ENCODE measurements around the gene PCDHA1.

The PCDHA1 gene

GRCh38 chr5:140996060-140996459 lies 210.1 kb downstream of the PCDHA1 start:
- H3K9me3 Mint-ChIP-seq: no peaks in the 10 kb centered on the region

GRCh38 chr5:140998921-140999410 lies 213.0 kb downstream of the PCDHA1 start:
- Mint-ChIP-seq H3K4me3 (no peak overlapping the region), H3K27me3 (peaks cover 11% of the 10 kb centered on the region)

More at GRCh38 chr5:140996060-140996459, 210.1 kb downstream of the PCDHA1 start:
- H3K4me1 Mint-ChIP-seq: no peaks in the 10 kb centered on the region
- peaks cover 7% of the 10 kb centered on the region for H3K27me3 Mint-ChIP-seq
- no peak for DNase-seq (ENCODE audit: low spot score in 2 of 2)
- H3K4me3 Mint-ChIP-seq: no peak overlapping the region
- no peak for ATAC-seq (ENCODE audit: low read depth)
- H3K36me3 Mint-ChIP-seq: no peaks in the 10 kb centered on the region
- H3K27ac Mint-ChIP-seq: no peak overlapping the region

GRCh38 chr5:141001446-141001843 lies 215.5 kb downstream of the PCDHA1 start:
- Mint-ChIP-seq H3K27me3 (peaks cover 12% of the 10 kb centered on the region), H3K27ac (no peak overlapping the region), H3K4me3 (no peak overlapping the region), H3K4me1 (peaks cover 4% of the 10 kb centered on the region), H3K9me3 (peaks cover 1% of the 10 kb centered on the region), H3K36me3 (no peaks in the 10 kb centered on the region)
- DNase-seq (ENCODE audit: low spot score in 2 of 2) (no peak), ATAC-seq (ENCODE audit: low read depth) (no peak)

More at GRCh38 chr5:140998921-140999410, 213.0 kb downstream of the PCDHA1 start:
- no peaks in the 10 kb centered on the region for H3K9me3 Mint-ChIP-seq
- no peak for DNase-seq (ENCODE audit: low spot score in 2 of 2)
- no peaks in the 10 kb centered on the region for H3K36me3 Mint-ChIP-seq
- no peak overlapping the region for H3K27ac Mint-ChIP-seq
- ATAC-seq (ENCODE audit: low read depth): no peak
- H3K4me1 Mint-ChIP-seq: peaks cover 4% of the 10 kb centered on the region

- Mint-ChIP-seq H3K9me3 (peaks cover 2% of the 10 kb centered on the region), H3K4me3 (no peak overlapping the region), H3K27ac (no peak overlapping the region), H3K36me3 (no peaks in the 10 kb centered on the region), H3K27me3 (peaks cover 13% of the 10 kb centered on the region), H3K4me1 (peaks cover 4% of the 10 kb centered on the region)
- ATAC-seq (ENCODE audit: low read depth) (no peak), DNase-seq (ENCODE audit: low spot score in 2 of 2) (no peak)
These were observed 216.1 kb downstream of the PCDHA1 start for GRCh38 chr5:141001844-141002604.

GRCh38 chr5:141002605-141002965 lies 216.6 kb downstream of the PCDHA1 start:
- Mint-ChIP-seq H3K9me3 (peaks cover 2% of the 10 kb centered on the region), H3K27ac (no peak overlapping the region), H3K4me3 (no peak overlapping the region), H3K27me3 (peaks cover 13% of the 10 kb centered on the region), H3K4me1 (peaks cover 4% of the 10 kb centered on the region), H3K36me3 (no peaks in the 10 kb centered on the region)
- ATAC-seq (ENCODE audit: low read depth) (no peak), DNase-seq (ENCODE audit: low spot score in 2 of 2) (no peak)

GRCh38 chr5:141003031-141003430 lies 217.1 kb downstream of the PCDHA1 start:
- DNase-seq (ENCODE audit: low spot score in 2 of 2) (no peak), ATAC-seq (ENCODE audit: low read depth) (no peak)
- Mint-ChIP-seq H3K27ac (no peak overlapping the region), H3K9me3 (peaks cover 2% of the 10 kb centered on the region), H3K27me3 (peaks cover 13% of the 10 kb centered on the region), H3K4me1 (peaks cover 4% of the 10 kb centered on the region), H3K4me3 (no peak overlapping the region), H3K36me3 (no peaks in the 10 kb centered on the region)

- ATAC-seq (ENCODE audit: low read depth) (no peak), DNase-seq (ENCODE audit: low spot score in 2 of 2) (no peak)
- Mint-ChIP-seq H3K27me3 (peaks cover 13% of the 10 kb centered on the region), H3K36me3 (no peaks in the 10 kb centered on the region), H3K4me1 (peaks cover 4% of the 10 kb centered on the region), H3K27ac (no peak overlapping the region), H3K9me3 (peaks cover 2% of the 10 kb centered on the region), H3K4me3 (no peak overlapping the region)
These were observed 218.1 kb downstream of the PCDHA1 start for GRCh38 chr5:141003791-141004611.

- Mint-ChIP-seq H3K4me1 (no peaks in the 10 kb centered on the region), H3K4me3 (no peak overlapping the region), H3K27ac (no peak overlapping the region), H3K36me3 (no peaks in the 10 kb centered on the region), H3K9me3 (peaks cover 2% of the 10 kb centered on the region), H3K27me3 (peaks cover 4% of the 10 kb centered on the region)
- DNase-seq (ENCODE audit: low spot score in 2 of 2): no peak
- no peak for ATAC-seq (ENCODE audit: low read depth)
These were observed 221.9 kb downstream of the PCDHA1 start for GRCh38 chr5:141007791-141008190.

GRCh38 chr5:141010047-141010793 lies 224.3 kb downstream of the PCDHA1 start:
- Mint-ChIP-seq H3K9me3 (peaks cover 2% of the 10 kb centered on the region), H3K27ac (no peak overlapping the region), H3K27me3 (peaks cover 2% of the 10 kb centered on the region), H3K4me3 (no peak overlapping the region), H3K4me1 (no peaks in the 10 kb centered on the region), H3K36me3 (no peaks in the 10 kb centered on the region)
- no peak for ATAC-seq (ENCODE audit: low read depth)
- no peak for DNase-seq (ENCODE audit: low spot score in 2 of 2)

- no peaks in the 10 kb centered on the region for H3K27me3 Mint-ChIP-seq
- no peak overlapping the region for H3K27ac Mint-ChIP-seq
- H3K4me3 Mint-ChIP-seq: no peak overlapping the region
- peaks cover 2% of the 10 kb centered on the region for H3K9me3 Mint-ChIP-seq
- ATAC-seq (ENCODE audit: low read depth) (no peak), DNase-seq (ENCODE audit: low spot score in 2 of 2) (no peak)
- no peaks in the 10 kb centered on the region for H3K4me1 Mint-ChIP-seq
- H3K36me3 Mint-ChIP-seq: no peaks in the 10 kb centered on the region
These were observed 232.0 kb downstream of the PCDHA1 start for GRCh38 chr5:141017943-141018342.

- no peak overlapping the region for H3K27ac Mint-ChIP-seq
- no peak overlapping the region for H3K4me3 Mint-ChIP-seq
- H3K36me3 Mint-ChIP-seq: no peaks in the 10 kb centered on the region
- no peak for DNase-seq (ENCODE audit: low spot score in 2 of 2)
- no peaks in the 10 kb centered on the region for H3K27me3 Mint-ChIP-seq
- H3K9me3 Mint-ChIP-seq: peaks cover 4% of the 10 kb centered on the region
- no peaks in the 10 kb centered on the region for H3K4me1 Mint-ChIP-seq
- no peak for ATAC-seq (ENCODE audit: low read depth)
These were observed 236.4 kb downstream of the PCDHA1 start for GRCh38 chr5:141022384-141022783.

GRCh38 chr5:141031006-141031405 lies 245.1 kb downstream of the PCDHA1 start:
- no peaks in the 10 kb centered on the region for H3K36me3 Mint-ChIP-seq

GRCh38 chr5:141032626-141033025 lies 246.7 kb downstream of the PCDHA1 start:
- Mint-ChIP-seq H3K4me3 (no peak overlapping the region), H3K4me1 (no peaks in the 10 kb centered on the region), H3K27ac (no peak overlapping the region), H3K36me3 (no peaks in the 10 kb centered on the region), H3K9me3 (peaks cover 2% of the 10 kb centered on the region), H3K27me3 (no peaks in the 10 kb centered on the region)
- ATAC-seq (ENCODE audit: low read depth) (no peak), DNase-seq (ENCODE audit: low spot score in 2 of 2) (no peak)

More at GRCh38 chr5:141031006-141031405, 245.1 kb downstream of the PCDHA1 start:
- no peaks in the 10 kb centered on the region for H3K27me3 Mint-ChIP-seq
- no peaks in the 10 kb centered on the region for H3K4me1 Mint-ChIP-seq
- no peak for DNase-seq (ENCODE audit: low spot score in 2 of 2)
- H3K4me3 Mint-ChIP-seq: no peak overlapping the region
- no peak for ATAC-seq (ENCODE audit: low read depth)
- no peak overlapping the region for H3K27ac Mint-ChIP-seq
- H3K9me3 Mint-ChIP-seq: no peaks in the 10 kb centered on the region

- Mint-ChIP-seq H3K4me1 (no peaks in the 10 kb centered on the region), H3K27me3 (no peaks in the 10 kb centered on the region), H3K9me3 (peaks cover 2% of the 10 kb centered on the region), H3K36me3 (no peaks in the 10 kb centered on the region), H3K27ac (no peak overlapping the region), H3K4me3 (no peak overlapping the region)
- ATAC-seq (ENCODE audit: low read depth): no peak
- DNase-seq (ENCODE audit: low spot score in 2 of 2): no peak
These were observed 253.1 kb downstream of the PCDHA1 start for GRCh38 chr5:141039061-141039460.
